Activated CD4-positive, alpha-beta T cell treated with anti-CD3 and anti-CD28 coated beads for 4 hours (primary cell): ENCODE data around the gene GPR3.
"Not testable (repeated sequence)": the region's sequence is repeated elsewhere in the genome, so short reads cannot be mapped to it uniquely, and the experiment has no call there.

Experiments used
- DNase-seq, 2 donors: peaks; one replicate each; pipeline ENCODE4 v3.0.0-alpha.2; 2020

Gene GPR3

GRCh38 chr1:27428316-27429028 lies 36.0 kb downstream of the GPR3 start:
- peak; percentile 20 to 36 for DNase-seq

- DNase-seq: no peak
Observed at GRCh38 chr1:27429029-27429425, 36.6 kb downstream of the GPR3 start.

GRCh38 chr1:27430903-27431600 lies 38.6 kb downstream of the GPR3 start:
- peak; percentile 9 for DNase-seq

- DNase-seq: no peak
Observed at GRCh38 chr1:27431601-27431940, 39.1 kb downstream of the GPR3 start.

GRCh38 chr1:27432725-27433124 lies 40.3 kb downstream of the GPR3 start:
- not testable (repeated sequence) for DNase-seq

GRCh38 chr1:27433706-27434105 lies 41.3 kb downstream of the GPR3 start:
- no peak for DNase-seq

- no peak for DNase-seq
Observed at GRCh38 chr1:27435566-27436203, 43.3 kb downstream of the GPR3 start.

GRCh38 chr1:27436204-27437159 lies 44.1 kb downstream of the GPR3 start:
- no peak for DNase-seq

- no peak for DNase-seq
Observed at GRCh38 chr1:27438621-27439061, 46.2 kb downstream of the GPR3 start.

- no peak for DNase-seq
Observed at GRCh38 chr1:27439150-27439549, 46.7 kb downstream of the GPR3 start.

- DNase-seq: no peak
Observed at GRCh38 chr1:27444632-27445031, 52.2 kb downstream of the GPR3 start.
